Measurements from ENCODE around the gene ATG5.
A peak's percentile ranks its signal among the peaks of the same experiment; 100 is the strongest.

The ATG5 gene

DNA sequence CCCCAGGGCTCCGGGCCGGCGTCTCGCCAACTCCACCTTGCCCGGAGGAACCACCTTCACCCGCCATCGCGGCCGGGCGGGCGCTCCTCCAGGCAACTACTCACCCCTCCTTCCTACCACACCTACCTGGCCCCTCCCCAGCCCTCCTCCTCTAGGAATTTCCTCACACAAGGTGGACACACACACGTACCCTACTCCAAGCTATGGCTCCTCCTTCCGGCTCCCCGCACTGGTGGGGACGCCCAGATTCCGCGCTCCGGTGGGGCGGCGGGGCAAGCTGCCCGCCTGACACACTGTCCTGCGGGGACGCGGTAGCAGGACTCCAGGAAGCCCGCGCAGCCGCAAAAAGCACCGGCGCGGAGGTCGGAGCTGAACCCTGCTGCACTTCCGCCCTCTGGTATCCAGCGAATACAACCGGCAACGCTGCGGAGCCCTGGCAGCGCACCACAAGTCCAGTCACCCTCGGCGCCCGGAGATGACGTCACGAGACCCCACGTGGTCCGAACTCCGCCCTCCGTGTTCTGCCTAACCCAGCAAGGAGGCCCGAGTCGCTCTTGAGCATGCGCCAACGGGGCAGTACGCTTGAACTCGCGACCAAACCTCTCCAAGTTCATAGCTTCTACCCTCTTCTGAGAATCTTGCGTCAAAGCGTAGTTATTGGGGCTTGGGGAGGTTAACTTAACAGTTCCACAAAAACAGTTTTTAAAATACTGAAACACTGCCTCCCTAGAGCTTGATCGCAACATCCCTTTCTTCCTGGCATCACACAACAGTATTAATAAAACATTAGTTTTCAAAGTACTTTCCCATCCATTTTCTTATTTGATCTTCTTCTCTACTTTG lies at the start of gene ATG5:
TSS of gene ATG5 (minus strand) at position 425 of the 843 bp plus-strand sequence. CDS start 9,552 bp downstream, outside the sequence.
- DNase-seq (ENCODE audit: low spot score), result peak; percentile 97

DNA sequence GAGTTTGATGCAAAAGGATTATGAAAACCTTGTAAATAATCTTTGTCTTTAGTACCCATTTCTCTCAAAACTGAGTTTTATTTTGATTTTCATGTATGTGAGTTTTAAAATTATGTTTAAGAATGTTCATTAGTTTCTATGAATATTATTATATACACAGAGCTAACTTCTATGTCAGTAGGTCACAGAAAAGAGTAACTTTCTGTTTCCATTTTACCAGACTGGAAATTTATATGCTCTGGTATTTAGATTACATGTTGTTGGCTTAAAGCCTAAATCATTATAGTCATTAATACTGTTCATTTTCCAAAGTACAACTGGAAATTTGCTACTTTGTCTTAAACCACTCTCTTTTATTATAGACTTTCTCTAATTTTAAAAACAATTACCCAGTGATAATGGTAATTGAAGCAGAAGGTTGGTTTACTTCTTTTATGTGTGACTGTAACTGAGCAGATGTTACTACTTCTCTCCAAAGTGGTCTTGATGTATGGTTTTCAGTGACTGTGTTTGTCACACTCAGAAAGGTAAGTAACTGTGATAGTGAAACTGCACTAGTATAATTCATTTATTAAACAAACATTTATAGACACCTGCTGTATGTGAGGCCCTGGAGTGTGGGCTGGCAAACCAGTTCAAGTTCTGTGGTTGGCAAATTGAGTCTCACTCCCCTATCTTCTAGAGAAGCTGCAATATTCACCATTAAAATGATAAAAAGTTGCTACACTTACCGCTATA lies 48.1 kb upstream of the ATG5 start:
- no peak for DNase-seq (ENCODE audit: low spot score)

DNA sequence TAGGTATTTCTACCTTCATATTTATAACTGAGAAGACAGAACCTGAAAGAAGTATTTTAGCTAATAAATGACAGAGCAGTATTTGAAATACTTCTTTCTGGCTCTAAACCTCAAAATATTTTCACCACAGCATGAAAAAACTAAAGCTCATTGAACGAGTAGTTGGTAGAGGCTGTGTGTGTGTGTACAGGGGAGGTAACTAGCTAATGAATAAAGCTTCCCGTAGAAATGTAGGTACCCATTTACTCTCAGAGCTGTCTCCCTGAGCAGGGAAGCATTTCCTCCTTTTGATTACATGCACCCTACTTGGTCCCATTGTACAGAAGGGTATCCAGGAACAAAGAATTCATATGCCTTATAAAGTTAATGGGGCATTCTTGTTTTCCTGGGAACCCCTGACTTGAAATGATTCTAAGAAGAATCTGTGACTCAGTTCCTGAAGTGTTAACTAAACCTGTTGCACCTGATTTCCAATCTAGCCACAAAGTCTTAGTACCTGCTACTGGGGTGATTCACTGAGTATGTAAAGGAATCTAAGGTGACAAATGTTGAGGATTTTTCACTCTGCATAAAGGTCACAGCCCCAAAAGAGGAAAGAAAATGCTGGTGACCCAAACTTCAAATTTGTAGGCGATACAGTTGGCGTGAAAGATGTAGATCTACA lies 47.4 kb upstream of the ATG5 start:
- DNase-seq (ENCODE audit: low spot score), result no peak

DNA sequence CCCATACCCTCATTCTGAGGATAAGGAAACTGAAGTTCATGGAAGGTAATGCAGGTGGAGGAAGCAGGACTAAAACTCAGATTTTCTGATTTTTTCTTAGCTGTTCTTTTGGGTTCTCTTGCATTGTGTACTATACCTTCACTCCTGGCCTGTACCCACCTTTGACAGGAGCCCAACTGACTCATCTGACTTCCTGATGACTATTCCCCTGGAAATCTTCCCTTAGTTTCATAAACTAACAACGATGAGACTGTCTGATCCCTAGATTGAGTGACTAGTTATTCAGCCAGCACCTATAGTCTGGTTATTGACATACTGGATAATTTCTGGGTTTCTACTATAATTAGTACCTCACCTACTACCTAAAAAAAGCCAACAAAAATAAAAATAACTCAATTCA lies 45.1 kb upstream of the ATG5 start:
- no peak for DNase-seq (ENCODE audit: low spot score)

DNA sequence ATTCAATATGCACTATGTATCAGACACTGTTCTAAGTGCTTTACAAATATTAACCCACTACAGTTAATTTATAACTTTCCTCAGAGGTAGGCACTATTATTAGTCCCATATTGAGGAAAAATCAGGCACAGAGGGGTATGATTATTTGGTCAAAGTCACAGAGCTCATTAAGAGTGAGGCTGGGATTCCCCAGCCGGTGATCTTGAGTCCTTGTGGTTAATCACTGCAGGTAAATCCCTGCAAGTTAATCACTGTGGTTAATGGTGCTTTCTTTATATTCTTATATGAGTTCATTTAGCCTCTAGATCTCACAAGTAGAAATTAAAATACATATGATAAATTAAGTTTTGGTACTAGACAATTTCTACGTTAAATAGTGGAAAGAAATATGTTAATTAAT lies 44.2 kb upstream of the ATG5 start:
- no peak for DNase-seq (ENCODE audit: low spot score)

DNA sequence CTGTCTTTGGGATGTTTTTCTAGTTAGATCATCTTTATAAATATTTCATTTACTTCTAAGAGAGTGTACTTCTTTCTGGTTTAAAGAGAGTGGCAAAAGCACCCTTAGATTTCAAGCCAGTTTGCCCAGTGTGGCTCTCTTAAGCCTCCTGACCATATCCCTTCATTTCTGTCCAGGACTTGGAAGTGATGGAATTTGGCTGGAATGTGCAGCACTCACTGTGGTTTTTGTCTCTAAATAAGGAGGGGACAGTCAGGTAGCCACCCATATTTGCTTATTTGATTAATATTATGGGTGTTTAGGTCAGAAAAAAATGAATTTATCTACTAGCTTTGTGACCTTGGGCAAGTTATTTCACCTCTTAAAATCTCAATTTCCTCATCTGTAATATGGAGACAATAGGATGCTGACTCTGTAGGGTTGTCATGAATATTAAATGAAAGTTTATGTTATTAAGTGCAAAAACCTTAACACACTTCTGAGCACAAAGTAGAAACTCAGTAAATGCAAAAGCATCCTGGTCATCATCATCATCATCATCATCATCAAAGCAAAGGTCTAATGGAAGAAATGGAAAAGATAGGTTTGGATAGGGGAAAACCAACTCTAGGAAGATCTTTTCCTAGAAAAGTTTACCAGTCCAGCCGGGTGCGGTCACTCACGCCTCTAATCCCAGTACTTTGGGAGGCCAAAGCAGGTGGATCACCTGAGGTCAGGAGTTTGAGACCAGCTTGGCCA lies 38.0 kb upstream of the ATG5 start:
- DNase-seq (ENCODE audit: low spot score), result no peak

DNA sequence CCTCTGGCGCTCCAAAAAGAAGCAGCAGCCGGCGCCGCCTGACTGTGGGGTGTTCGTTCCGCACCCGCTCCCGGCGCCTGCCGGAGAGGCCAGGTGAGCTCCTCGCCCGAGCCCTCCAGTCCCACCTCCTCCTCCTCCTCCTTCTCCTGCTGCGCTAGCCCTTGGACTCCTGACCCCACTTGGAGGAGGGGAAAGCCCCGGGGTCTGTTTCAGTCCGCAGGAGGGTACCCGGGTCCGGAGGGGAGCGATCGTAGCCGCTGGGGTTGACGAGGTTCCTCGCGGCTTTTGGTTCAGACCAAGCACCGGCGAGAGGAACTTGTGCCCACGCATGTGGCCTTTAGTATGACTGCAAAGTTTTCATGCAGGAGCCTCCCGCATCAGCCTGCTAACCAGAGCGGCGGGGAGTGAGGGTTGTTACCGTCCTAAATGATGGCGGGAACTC lies 35.5 kb upstream of the ATG5 start:
- DNase-seq (ENCODE audit: low spot score), result no peak

DNA sequence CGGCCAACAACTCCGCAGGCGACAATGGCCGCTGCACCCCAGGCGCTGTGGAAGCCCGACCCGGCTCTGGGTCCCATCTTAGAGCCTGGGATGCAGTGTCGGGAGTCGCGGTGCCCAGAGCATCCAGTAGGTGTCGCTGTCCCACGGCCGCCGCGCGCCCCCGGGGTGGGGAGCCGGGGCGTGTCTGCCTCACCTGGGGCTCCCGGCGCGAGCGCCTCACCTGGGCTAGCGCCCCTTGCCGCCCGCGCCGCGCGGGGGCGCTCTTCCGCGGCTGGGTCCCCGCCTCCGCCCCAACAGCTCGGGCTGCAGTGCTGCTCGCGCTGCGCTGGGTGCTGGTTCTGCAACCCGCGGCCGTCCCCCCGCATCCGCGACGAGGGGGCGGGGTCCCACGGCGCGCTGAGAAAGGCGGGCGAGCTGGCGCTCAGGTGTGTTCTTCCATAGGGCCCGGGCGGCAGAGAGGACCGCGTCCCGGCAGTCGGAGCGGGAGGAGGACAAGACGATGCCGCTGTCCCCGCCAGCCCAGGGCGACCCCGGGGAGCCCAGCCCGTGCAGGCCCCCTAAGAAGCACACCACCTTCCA lies 34.9 kb upstream of the ATG5 start, which contains the start of gene CRYBG1:
TSS of gene CRYBG1 (plus strand) at position 308 of the 579 bp plus-strand sequence. CDS start at position 500, 192 bp downstream.
- DNase-seq (ENCODE audit: low spot score), result no peak

DNA sequence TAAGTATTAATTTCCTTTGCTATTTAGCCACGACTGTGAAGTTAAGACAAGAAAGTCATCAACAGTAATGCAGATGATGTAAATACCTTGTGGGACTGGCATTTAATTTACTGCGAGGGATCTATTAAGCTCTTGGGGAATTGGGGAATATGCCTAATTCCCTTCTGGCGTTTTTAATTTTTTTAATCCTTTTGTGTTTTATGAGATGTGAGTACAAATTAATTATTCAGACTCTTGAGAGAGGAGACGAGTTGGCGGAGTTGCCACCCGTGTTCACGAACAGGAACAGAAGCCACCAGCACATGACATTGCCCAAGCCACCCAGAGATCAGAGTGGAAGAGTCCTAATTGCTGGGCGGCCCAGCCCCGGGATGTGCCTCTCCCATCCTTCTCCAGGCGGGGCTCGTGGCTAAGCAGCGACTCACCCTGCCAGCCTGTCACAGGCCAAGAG lies 34.4 kb upstream of the ATG5 start:
- no peak for DNase-seq (ENCODE audit: low spot score)

DNA sequence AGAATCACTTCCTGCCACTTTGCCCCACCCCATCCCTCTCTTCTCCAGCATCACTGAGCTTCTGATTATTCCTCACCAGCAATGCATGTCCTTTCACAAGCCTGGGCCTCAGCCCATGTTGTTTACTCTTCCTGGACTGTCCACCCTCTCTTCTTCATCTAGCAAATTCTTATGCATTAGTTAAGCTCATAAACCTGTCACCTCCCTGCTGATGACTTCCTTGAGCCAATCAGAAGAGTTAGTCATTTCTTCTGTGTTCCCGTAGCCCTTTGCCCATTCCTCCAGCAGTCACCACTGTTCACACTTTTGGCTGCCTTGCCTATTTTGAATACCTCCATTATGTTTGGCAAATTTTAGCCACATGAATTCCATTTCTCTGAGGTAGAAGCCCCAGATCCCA lies 30.8 kb upstream of the ATG5 start:
- DNase-seq (ENCODE audit: low spot score), result no peak

DNA sequence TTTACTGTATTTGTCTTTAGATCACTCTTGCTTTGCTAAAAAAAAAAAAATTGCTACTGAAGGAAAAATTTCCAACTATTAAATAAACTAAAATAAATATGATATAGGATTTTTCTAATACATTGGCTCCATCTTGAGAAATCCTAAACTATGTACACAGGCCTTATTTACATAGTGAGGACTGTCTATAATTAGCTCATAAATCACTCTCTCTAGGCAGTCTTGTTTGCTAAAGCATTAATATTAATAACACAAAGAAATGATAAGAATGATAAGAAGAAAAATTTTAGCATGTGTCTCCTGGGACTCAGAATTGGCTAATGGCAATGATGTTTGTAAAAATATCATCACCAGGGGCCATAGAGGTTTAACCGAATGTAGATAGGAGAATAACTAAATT lies 21.7 kb upstream of the ATG5 start:
- no peak for DNase-seq (ENCODE audit: low spot score)

DNA sequence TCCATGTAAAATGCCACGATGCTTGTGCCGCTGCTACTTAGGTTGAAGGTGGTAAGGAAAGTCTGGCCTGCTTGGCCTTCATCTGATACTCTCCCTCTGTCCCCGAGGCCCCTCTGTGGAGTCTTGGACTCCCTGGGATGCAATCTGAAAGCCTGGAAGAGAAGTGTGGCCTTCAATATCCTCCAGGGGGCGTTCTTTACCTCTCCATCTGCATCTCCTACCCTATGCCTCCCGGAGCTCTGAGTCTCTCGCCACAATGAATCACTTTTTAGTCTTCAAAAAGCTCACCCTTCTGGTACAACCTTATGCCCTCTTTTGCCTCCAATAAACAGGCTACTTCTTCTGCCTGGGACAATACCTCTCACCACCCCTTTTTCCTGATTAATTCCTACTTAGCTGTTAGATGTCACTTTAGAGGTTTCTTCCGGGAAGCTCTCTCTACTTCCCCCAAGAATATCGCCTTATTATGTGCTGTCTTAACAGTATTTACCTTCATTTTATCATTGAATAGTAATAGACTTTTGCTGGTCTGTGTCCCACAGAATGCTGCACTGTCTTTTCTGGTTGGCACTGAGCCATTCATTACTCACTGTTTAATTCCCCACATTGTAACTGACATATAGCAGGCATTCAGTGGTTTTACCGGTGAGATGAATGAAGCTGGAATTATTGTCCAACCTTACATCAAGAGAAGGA lies 13.9 kb upstream of the ATG5 start:
- DNase-seq (ENCODE audit: low spot score), result peak; percentile 39

DNA sequence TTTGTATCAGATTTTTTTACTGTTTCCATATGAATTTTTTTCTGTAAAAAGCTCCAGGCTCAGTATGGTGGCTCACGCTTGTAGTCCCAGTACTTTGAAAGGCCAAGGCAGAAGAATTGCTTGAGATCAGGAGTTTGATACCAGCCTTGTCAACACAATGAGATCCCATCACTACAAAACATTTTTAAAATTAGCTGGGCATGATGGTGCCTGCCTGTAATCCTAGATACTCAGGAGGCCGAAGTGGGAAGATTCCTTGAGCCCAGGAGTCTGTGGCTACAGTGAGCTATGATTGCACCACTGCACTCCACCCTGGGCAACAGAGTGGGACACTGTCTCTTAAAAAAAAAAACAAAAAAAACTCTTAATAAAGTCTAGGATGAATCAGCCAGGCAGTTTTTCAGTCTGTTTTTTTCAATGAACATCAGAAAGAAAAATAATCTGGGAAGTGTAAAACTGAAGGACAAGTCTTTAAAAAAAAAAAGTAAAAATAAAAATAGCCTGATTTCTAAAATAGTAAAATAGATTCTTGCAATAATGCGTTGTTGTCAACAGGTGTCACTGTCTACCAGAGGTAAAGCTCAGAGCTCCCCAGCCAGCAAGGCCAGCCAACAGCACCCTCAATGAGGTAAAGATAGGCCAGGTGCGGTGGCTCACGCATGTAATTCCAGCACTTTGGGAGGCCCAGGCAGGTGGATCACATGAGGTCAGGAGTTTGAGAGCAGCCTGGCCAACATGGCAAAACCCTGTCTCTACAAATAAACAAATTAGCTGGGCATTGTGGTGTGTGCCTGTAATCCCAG lies 9.3 kb upstream of the ATG5 start:
- DNase-seq (ENCODE audit: low spot score), result no peak

DNA sequence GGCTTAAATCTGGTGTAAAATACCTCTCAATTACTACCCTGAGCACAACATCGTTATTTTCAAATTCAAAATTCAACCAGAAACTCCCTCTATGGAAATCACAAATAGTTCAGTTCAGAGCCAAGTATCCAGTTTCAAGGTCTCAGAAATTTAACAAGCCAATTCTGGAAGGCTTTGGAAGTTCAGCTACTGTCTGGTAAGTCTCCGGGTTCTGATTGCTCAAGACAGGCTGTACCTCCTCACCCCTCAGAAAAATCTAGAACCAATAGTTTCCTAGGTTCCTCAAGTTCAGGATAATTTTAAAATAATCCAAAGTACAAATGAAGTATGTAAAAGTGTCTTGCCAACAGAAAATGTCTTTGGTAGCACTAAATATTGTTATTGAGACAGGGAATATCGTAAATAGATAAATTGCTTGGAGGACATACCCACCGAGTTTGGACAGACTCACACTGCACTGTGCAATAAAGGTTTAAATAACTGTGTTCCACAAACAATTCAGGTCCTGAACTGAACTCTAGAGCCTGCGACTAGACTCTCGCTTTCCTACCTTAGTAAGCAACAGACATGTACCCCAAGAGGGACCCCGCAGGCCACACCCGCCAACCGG lies 729 bp downstream of the ATG5 start:
- no peak for DNase-seq (ENCODE audit: low spot score)

DNA sequence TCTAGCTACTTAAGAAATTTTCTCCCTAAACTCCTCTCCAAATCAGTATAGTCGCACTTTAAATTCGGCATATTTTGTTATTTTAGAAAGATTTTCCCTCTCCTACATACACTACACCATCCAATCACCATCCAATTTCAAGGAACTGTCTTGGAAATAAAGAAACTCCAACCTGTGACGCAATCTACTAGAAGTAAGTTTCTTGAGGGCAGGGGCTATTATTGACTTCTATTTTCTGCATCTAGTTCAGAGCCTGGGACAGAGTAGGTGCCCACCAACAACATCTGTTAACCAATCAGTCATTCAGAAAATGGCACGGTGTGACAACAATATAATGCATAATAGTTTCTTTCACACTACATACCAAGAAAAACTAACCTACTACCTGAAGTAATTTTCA lies 3.6 kb downstream of the ATG5 start:
- DNase-seq (ENCODE audit: low spot score), result no peak

DNA sequence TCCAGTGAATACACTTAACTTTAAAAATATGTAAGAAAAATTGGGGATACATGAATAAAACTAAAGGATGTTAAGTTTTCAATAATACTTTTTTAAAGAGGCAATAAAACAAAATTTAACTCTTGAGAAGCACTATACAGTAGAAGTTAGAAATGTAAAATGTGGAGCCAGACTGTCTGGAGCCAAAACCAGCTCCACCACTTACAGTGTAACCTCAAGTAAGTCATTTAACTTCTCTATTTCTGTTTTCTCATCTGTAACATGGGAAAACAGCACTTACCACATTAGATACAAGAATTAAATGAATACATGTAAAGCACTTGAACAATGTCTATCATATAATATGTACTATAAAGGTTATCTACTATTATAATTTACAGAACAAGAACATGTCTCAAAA lies 6.7 kb downstream of the ATG5 start:
- DNase-seq (ENCODE audit: low spot score), result no peak

DNA sequence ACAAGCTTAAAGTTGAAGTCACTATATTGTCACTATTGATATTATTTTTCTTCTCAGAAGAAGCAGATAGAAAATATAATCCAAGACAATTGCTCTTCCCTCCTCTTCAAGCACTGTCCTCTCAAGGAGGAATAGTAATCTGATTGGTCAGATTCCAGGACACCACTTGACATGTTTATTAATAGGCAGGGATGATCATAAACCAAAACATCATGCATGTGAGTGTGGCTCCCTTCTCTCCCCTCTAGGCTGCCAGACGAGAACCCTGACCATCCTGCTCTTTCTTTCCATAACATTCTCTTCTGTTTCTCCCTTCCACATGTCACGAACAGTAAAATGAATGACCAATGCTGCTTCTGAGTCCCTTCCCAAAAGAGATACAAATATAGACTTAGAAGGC lies 7.5 kb downstream of the ATG5 start:
- DNase-seq (ENCODE audit: low spot score), result no peak

DNA sequence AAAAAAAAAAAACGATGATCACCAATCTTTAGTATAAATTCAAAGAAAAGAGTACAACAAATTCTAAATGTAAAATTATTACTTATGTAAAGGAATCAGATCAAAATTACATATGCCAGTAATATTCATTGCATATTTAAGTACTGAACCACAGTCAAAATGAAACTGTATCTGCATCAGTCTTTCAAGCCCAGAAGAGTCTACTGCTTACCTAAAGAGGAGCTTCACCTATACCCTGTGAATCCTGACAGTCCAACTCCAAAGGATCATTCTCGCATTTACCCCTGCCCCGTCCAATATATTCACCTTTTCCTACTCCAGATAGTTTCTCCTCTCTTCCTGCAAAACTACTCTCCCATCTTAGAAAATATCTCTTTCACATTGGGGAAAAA lies 9.2 kb downstream of the ATG5 start:
- no peak for DNase-seq (ENCODE audit: low spot score)

DNA sequence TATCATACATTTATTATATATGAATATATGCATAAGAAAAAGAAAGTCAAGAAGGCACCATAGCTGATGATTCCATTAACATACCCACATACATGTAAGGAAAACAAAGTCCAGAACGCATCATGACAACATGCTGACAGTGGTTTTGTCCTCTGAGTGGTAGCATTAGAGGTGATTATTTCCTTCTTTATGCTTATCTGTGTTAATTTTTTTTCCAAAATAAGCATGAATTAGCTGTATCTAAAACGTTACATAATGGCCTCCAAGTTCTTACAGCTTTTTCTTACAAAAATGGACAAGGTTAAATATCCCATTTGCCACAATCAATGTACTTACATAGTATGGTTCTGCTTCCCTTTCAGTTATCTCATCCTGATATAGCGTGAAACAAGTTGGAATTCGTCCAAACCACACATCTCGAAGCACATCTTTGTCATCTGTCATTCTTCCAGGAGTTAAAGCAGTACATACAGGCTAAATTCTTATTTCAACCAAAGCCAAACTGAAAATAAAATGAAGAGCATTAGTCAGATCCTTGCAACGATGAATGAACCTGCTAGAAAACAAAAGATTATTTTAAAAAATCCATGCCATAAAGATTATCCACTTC lies 9.7 kb downstream of the ATG5 start:
- peak; percentile 34 for DNase-seq (ENCODE audit: low spot score)

Data from putamen (tissue), 1 donor.